HCT116 (cell line): ENCODE results near the gene LRRC51. TPM values are rescaled to one million over a fixed set of nuclear protein-coding genes. Genes with fewer than 3 reads are reported as not detected.

Experiments
- ATAC-seq: fragments of 200-7000 bp; cut with Tn5 transposase; 2 replicates; pipeline ENCODE4 v1.9.1; 2020; ENCODE audit warnings: mild to moderate bottlenecking, moderate library complexity
- BruUV-seq: library from RNA; stranded (reverse); fragments of 400-500 nt; replicated peaks from 2 replicates; lab custom pipeline; 2021; lab: Mats Ljungman, UMichigan
- CTCF ChIA-PET: fragments of 300-600 bp; sonication (Branson Sonifier 250); formaldehyde crosslinking; loops from one replicate; lab custom pipeline; 2021; ENCODE audit warnings: antibody characterized with exemption; lab: Charles Lee
- POLR2A ChIA-PET: fragments of 300-600, 350-600 bp; sonication (Branson Sonifier 250); formaldehyde crosslinking; loops from one replicate; lab custom pipeline; 2021; ENCODE audit warnings: antibody characterized with exemption; lab: Charles Lee
- RAD21 ChIA-PET, 2 experiments: fragments of 300-600 bp; sonication (Branson Sonifier 250); formaldehyde crosslinking; loops; one replicate each; lab custom pipeline; 2023; ENCODE audit warnings: low total read pairs in 2 of 2; ENCODE audit not compliant: uncharacterized antibody in 2 of 2, unreplicated experiment in 2 of 2, low non-redundant PET in 1 of 2; lab: Charles Lee
- DNase-seq: peaks from one replicate; pipeline ENCODE4 v3.0.0-alpha.2; 2010; ENCODE audit warnings: low read depth, low spot score
- H2AFZ ChIP-seq: fragments of 200-600 bp; shearing (Covaris generic), sonication (generic); 2 replicates; pipeline ENCODE4 v1.6.1; 2017; ENCODE audit warnings: low read depth, mixed run types, mixed read lengths, antibody characterized with exemption, low read length; ENCODE audit not compliant: poor library complexity, severe bottlenecking
- H3K27ac ChIP-seq: 2 replicates; pipeline ENCODE4 v1.5.1; 2012; ENCODE audit warnings: low read depth, low read length
- H3K27me3 ChIP-seq: fragments of 200-600 bp; sonication (generic); 2 replicates; pipeline ENCODE4 v1.6.1; 2016; ENCODE audit warnings: mixed run types, low read length, mixed read lengths; ENCODE audit not compliant: insufficient read depth
- H3K36me3 ChIP-seq, 2 experiments: fragments of 200-500 bp in 1 of 2; fragments of 200-600 bp in 1 of 2; sonication (Bioruptor generic) in 1 of 2; sonication (generic) in 1 of 2; 2 replicates each; pipeline versions ENCODE4 v1.5.1 to v1.6.1; 2014 to 2016; ENCODE audit warnings: low read length in 2 of 2, inconsistent platforms in 1 of 2, mixed read lengths in 1 of 2, mixed run types in 1 of 2; ENCODE audit not compliant: insufficient read depth in 2 of 2, control insufficient read depth in 1 of 2
- H3K4me1 ChIP-seq, 2 experiments: fragments of 200-600 bp in 1 of 2; sonication (generic) in 1 of 2; 2 replicates each; pipeline versions ENCODE4 v1.5.1 to v1.6.1; 2012 to 2017; ENCODE audit warnings: low read length in 2 of 2, inconsistent platforms in 1 of 2, mild to moderate bottlenecking in 1 of 2, mixed read lengths in 1 of 2, mixed run types in 1 of 2, moderate library complexity in 1 of 2; ENCODE audit not compliant: insufficient read depth in 2 of 2, control insufficient read depth in 1 of 2
- H3K4me2 ChIP-seq: fragments of 200-600 bp; sonication (generic); 2 replicates; pipeline ENCODE4 v1.6.1; 2017; ENCODE audit warnings: mixed run types, low read length, mixed read lengths
- H3K4me3 ChIP-seq, 2 experiments: fragments of 200-600 bp in 1 of 2; sonication (generic) in 1 of 2; replicated peaks in 1 of 2; 2 replicates each; pipeline ENCODE4 v1.5.1; 2011 to 2016; ENCODE audit warnings: low read length in 2 of 2, control low read depth in 1 of 2, low read depth in 1 of 2, mild to moderate bottlenecking in 1 of 2, mixed read lengths in 1 of 2, mixed run types in 1 of 2
- H3K79me2 ChIP-seq: fragments of 200-600 bp; sonication (generic); 2 replicates; pipeline ENCODE4 v1.6.1; 2017; ENCODE audit warnings: mild to moderate bottlenecking, mixed run types, low read length, moderate library complexity, mixed read lengths; ENCODE audit not compliant: insufficient read depth
- H3K9ac ChIP-seq: fragments of 200-600 bp; sonication (generic); 2 replicates; pipeline ENCODE4 v1.6.1; 2016; ENCODE audit warnings: low read length, mixed read lengths
- H3K9me2 ChIP-seq: fragments of 200-600 bp; sonication (generic), shearing (Covaris generic); 2 replicates; pipeline ENCODE4 v1.6.1; 2017; ENCODE audit warnings: mixed run types, mild to moderate bottlenecking, moderate library complexity; ENCODE audit not compliant: insufficient read depth
- H3K9me3 ChIP-seq, 2 experiments: fragments of 200-500 bp in 1 of 2; fragments of 200-600 bp in 1 of 2; sonication (Bioruptor generic) in 1 of 2; sonication (generic) in 1 of 2; 2 replicates each; pipeline ENCODE4 v1.6.1; 2014 to 2017; ENCODE audit warnings: low read length in 2 of 2, mixed read lengths in 2 of 2, inconsistent platforms in 1 of 2, low read depth in 1 of 2, mild to moderate bottlenecking in 1 of 2, mixed run types in 1 of 2, moderate library complexity in 1 of 2; ENCODE audit not compliant: control insufficient read depth in 1 of 2, insufficient read depth in 1 of 2
- H4K20me1 ChIP-seq: fragments of 200-600 bp; sonication (generic), shearing (Covaris generic); 2 replicates; pipeline ENCODE4 v1.6.1; 2017; ENCODE audit warnings: mixed run types, mild to moderate bottlenecking, moderate library complexity; ENCODE audit not compliant: insufficient read depth
- ATF3 ChIP-seq: IDR thresholded peaks from 2 replicates; pipeline ENCODE4 v1.6.1; 2012
- CEBPB ChIP-seq: IDR thresholded peaks from 2 replicates; pipeline ENCODE4 v1.6.1; 2012; ENCODE audit warnings: low read depth
- EZH2phosphoT487 ChIP-seq: fragments of 200-600 bp; IDR thresholded peaks from 2 replicates; pipeline ENCODE4 v1.6.1; 2018; ENCODE audit warnings: antibody characterized with exemption, borderline replicate concordance
- MAX ChIP-seq: IDR thresholded peaks from 2 replicates; pipeline ENCODE4 v1.6.1; 2012
- POLR2A ChIP-seq: IDR thresholded peaks from 2 replicates; pipeline ENCODE4 v1.7.0; 2011; ENCODE audit warnings: borderline replicate concordance; ENCODE audit not compliant: insufficient read depth, insufficient read length; ENCODE audit errors: extremely low read depth
- REST ChIP-seq: IDR thresholded peaks from 2 replicates; pipeline ENCODE4 v1.6.1; 2012; ENCODE audit warnings: low read depth
- SIN3A ChIP-seq: IDR thresholded peaks from 2 replicates; pipeline ENCODE4 v1.6.1; 2012; ENCODE audit warnings: low read depth
- SP1 ChIP-seq: IDR thresholded peaks from 2 replicates; pipeline ENCODE4 v1.6.1; 2012; ENCODE audit warnings: low read depth
- SRF ChIP-seq: IDR thresholded peaks from 2 replicates; pipeline ENCODE4 v1.6.1; 2012; ENCODE audit warnings: low read depth
- YY1 ChIP-seq: IDR thresholded peaks from 2 replicates; pipeline ENCODE4 v1.6.1; 2011; ENCODE audit warnings: low read length, low read depth, moderate library complexity, mild to moderate bottlenecking; ENCODE audit not compliant: insufficient replicate concordance; ENCODE audit errors: extremely low read depth
- ZBTB33 ChIP-seq: IDR thresholded peaks from 2 replicates; pipeline ENCODE4 v1.6.1; 2011; ENCODE audit warnings: mild to moderate bottlenecking, low read length, moderate library complexity; ENCODE audit not compliant: insufficient replicate concordance; ENCODE audit errors: extremely low read depth
- ZFX ChIP-seq: fragments of 450-650 bp; IDR thresholded peaks from 2 replicates; pipeline ENCODE4 v1.6.1; 2017
- intact Hi-C: fragments of 100-400 bp; cut with micrococcal nuclease; formaldehyde crosslinking; loops from 2 replicates; pipeline ENCODE4 v1.10.0; 2022
- total RNA-seq: library from RNA; stranded (reverse); gene quantifications from one replicate; pipeline ENCODE4 v1.2.1, GENCODE V29; 2021; ENCODE audit not compliant: unreplicated experiment

The LRRC51 gene
- total RNA-seq, 1 experiment from 2014 or later: 10.8 TPM

GRCh38 chr11:72084076-72084475 is 3.4 kb downstream of the LRRC51 start:
- no peaks in the 10 kb centered on the region for H3K27me3 ChIP-seq
- no peaks in the 10 kb centered on the region for H3K9me2 ChIP-seq
- ChIA-PET CTCF (interaction anchor here (1.1 kb wide), 1 partner anchor 12 kb away, joined by 3 read pairs; no protein-coding TSS in a partner anchor), RAD21 (no interaction called here)
- no peaks in the 10 kb centered on the region for H3K36me3 ChIP-seq
- BruUV-seq: no TSS peak
- peaks cover 11% of the 10 kb centered on the region for H3K79me2 ChIP-seq
- TF ChIP-seq CEBPB (no peak), ATF3 (no peak), POLR2A (no peak), SRF (no peak), ZBTB33 (no peak), MAX (no peak)
- TF ChIP-seq, all 23 proteins: peak for 0
- no peak overlapping the region for H3K27ac ChIP-seq
- peaks cover 2 to 16% of the 10 kb centered on the region in 2 experiments; a peak in 3 of 4 replicates for H3K4me1 ChIP-seq
- ATAC-seq (no peak), DNase-seq (no peak)
- H3K9me3 ChIP-seq: no peaks in the 10 kb centered on the region
- H2AFZ ChIP-seq: no peak overlapping the region
- H3K4me2 ChIP-seq: no peak overlapping the region
- H3K9ac ChIP-seq: no peak overlapping the region
- H4K20me1 ChIP-seq: no peaks in the 10 kb centered on the region
- no peak overlapping the region for H3K4me3 ChIP-seq
- intact Hi-C loops: no loop called here
- POLR2A ChIA-PET: interaction anchor here (1.1 kb wide), 1 partner anchor 59 kb away, joined by 5 read pairs; no protein-coding TSS in a partner anchor

- Histone ChIP-seq H3K4me1 (peaks cover 2 to 13% of the 10 kb centered on the region in 2 experiments; a peak in 3 of 4 replicates), H4K20me1 (no peaks in the 10 kb centered on the region), H3K4me3 (no peak overlapping the region), H3K9me3 (no peaks in the 10 kb centered on the region), H3K79me2 (peaks cover 2% of the 10 kb centered on the region), H3K9me2 (no peaks in the 10 kb centered on the region), H3K27me3 (no peaks in the 10 kb centered on the region), H3K4me2 (no peak overlapping the region), H3K9ac (no peak overlapping the region), H2AFZ (no peak overlapping the region), H3K27ac (no peak overlapping the region), H3K36me3 (no peaks in the 10 kb centered on the region)
- ATAC-seq (no peak), DNase-seq (no peak)
- BruUV-seq: no TSS peak
- POLR2A ChIA-PET: interaction anchor here (1.1 kb wide), 1 partner anchor 60 kb away, joined by 5 read pairs; no protein-coding TSS in a partner anchor
- RAD21 ChIA-PET: interaction anchor here in 1 of 2 experiments (0.7 kb wide), 1 partner anchor 21 kb away, joined by 5 read pairs; no protein-coding TSS in a partner anchor
- CTCF ChIA-PET: interaction anchor here (1.1 kb wide), 1 partner anchor 13 kb away, joined by 3 read pairs; no protein-coding TSS in a partner anchor
- intact Hi-C loops: no loop called here
- TF ChIP-seq YY1 (no peak), SP1 (no peak), ZFX (no peak), ZBTB33 (no peak), SIN3A (no peak), EZH2phosphoT487 (no peak), CEBPB (no peak), REST (no peak)
Observed at GRCh38 chr11:72084965-72085364, 4.3 kb downstream of the LRRC51 start.
